Stimulated activated naive CD8-positive, alpha-beta T cell treated with anti-CD3 and anti-CD28 coated beads, Interleukin-15, amount 100 ng/mL, for 72 hours (primary cell): ENCODE data around the gene ANK3.

Source experiments
- ATAC-seq: fragments of 150-1000 bp; cut with Tn5 transposase; 2 replicates; pipeline ENCODE4 v1.10.0; 2021; ENCODE audit warnings: mild to moderate bottlenecking, moderate library complexity
- DNase-seq, 2 donors: peaks; one replicate each; pipeline ENCODE4 v3.0.0; 2021 to 2022
- H3K27ac Mint-ChIP-seq, 2 donors: one replicate each; pipeline ENCODE4 v1.8.0; 2022; ENCODE audit warnings: mild to moderate bottlenecking in 2 of 2, mixed read lengths in 2 of 2, moderate library complexity in 2 of 2
- H3K27me3 Mint-ChIP-seq: one replicate; pipeline ENCODE4 v1.8.0; 2022; ENCODE audit warnings: mixed read lengths
- H3K4me1 Mint-ChIP-seq: one replicate; pipeline ENCODE4 v1.8.0; 2022; ENCODE audit warnings: mild to moderate bottlenecking, mixed read lengths
- H3K4me3 Mint-ChIP-seq, 2 donors: one replicate each; pipeline ENCODE4 v1.8.0; 2022; ENCODE audit warnings: mild to moderate bottlenecking in 2 of 2, mixed read lengths in 2 of 2, moderate library complexity in 1 of 2
- H3K9me3 Mint-ChIP-seq, 2 donors: one replicate each; pipeline ENCODE4 v1.8.0; 2022; ENCODE audit warnings: mixed read lengths in 2 of 2

ANK3 gene

GRCh38 chr10:60170250-60170649 is 219.4 kb downstream of the ANK3 start:
- Mint-ChIP-seq H3K4me1 (no peaks in the 10 kb centered on the region), H3K4me3 (no peak overlapping the region), H3K9me3 (no peaks in the 10 kb centered on the region), H3K27me3 (no peaks in the 10 kb centered on the region), H3K27ac (no peak overlapping the region)
- DNase-seq (no peak), ATAC-seq (no peak)

GRCh38 chr10:60169111-60169510 is 220.6 kb downstream of the ANK3 start:
- Mint-ChIP-seq H3K27ac (no peak overlapping the region), H3K9me3 (no peaks in the 10 kb centered on the region), H3K27me3 (no peaks in the 10 kb centered on the region), H3K4me1 (no peaks in the 10 kb centered on the region), H3K4me3 (no peak overlapping the region)
- no peak for DNase-seq
- ATAC-seq = no peak

- no peaks in the 10 kb centered on the region for H3K4me1 Mint-ChIP-seq
- no peak overlapping the region for H3K4me3 Mint-ChIP-seq
- no peak overlapping the region for H3K27ac Mint-ChIP-seq
- DNase-seq (no peak), ATAC-seq (no peak)
- no peaks in the 10 kb centered on the region for H3K9me3 Mint-ChIP-seq
- H3K27me3 Mint-ChIP-seq = no peaks in the 10 kb centered on the region
Observed at GRCh38 chr10:60167050-60167449, 222.6 kb downstream of the ANK3 start.

- peaks cover 0 to 4% of the 10 kb centered on the region in 2 donors for H3K9me3 Mint-ChIP-seq
- no peaks in the 10 kb centered on the region for H3K4me1 Mint-ChIP-seq
- no peaks in the 10 kb centered on the region for H3K27me3 Mint-ChIP-seq
- H3K4me3 Mint-ChIP-seq = no peak overlapping the region
- no peak overlapping the region for H3K27ac Mint-ChIP-seq
- ATAC-seq (no peak), DNase-seq (no peak)
Observed at GRCh38 chr10:60163786-60164185, 225.9 kb downstream of the ANK3 start.

- H3K27me3 Mint-ChIP-seq = no peaks in the 10 kb centered on the region
- H3K27ac Mint-ChIP-seq = no peak overlapping the region
- H3K9me3 Mint-ChIP-seq = peaks cover 0 to 4% of the 10 kb centered on the region in 2 donors
- ATAC-seq = no peak
- no peaks in the 10 kb centered on the region for H3K4me1 Mint-ChIP-seq
- H3K4me3 Mint-ChIP-seq = no peak overlapping the region
- no peak for DNase-seq
Observed at GRCh38 chr10:60162631-60163030, 227.0 kb downstream of the ANK3 start.

GRCh38 chr10:60155943-60156683 is 233.6 kb downstream of the ANK3 start:
- H3K27ac Mint-ChIP-seq = peak overlapping the region in 1 of 2 donors; percentile 27
- no peak overlapping the region for H3K4me3 Mint-ChIP-seq
- ATAC-seq (no peak), DNase-seq (no peak)
- H3K4me1 Mint-ChIP-seq = no peaks in the 10 kb centered on the region
- H3K27me3 Mint-ChIP-seq = no peaks in the 10 kb centered on the region
- H3K9me3 Mint-ChIP-seq = no peaks in the 10 kb centered on the region

GRCh38 chr10:60155099-60155877 is 234.4 kb downstream of the ANK3 start:
- H3K27me3 Mint-ChIP-seq = no peaks in the 10 kb centered on the region
- no peaks in the 10 kb centered on the region for H3K4me1 Mint-ChIP-seq
- DNase-seq (no peak), ATAC-seq (no peak)
- H3K27ac Mint-ChIP-seq = peak overlapping the region in 1 of 2 donors; percentile 24
- H3K4me3 Mint-ChIP-seq = no peak overlapping the region
- H3K9me3 Mint-ChIP-seq = peaks cover 0 to 4% of the 10 kb centered on the region in 2 donors

- Mint-ChIP-seq H3K9me3 (peaks cover 0 to 8% of the 10 kb centered on the region in 2 donors), H3K27ac (peak overlapping the region in 1 of 2 donors; percentile 5), H3K27me3 (no peaks in the 10 kb centered on the region), H3K4me3 (no peak overlapping the region), H3K4me1 (no peaks in the 10 kb centered on the region)
- ATAC-seq (no peak), DNase-seq (no peak)
Observed at GRCh38 chr10:60149003-60149402, 240.7 kb downstream of the ANK3 start.

GRCh38 chr10:60148266-60148840 is 241.3 kb downstream of the ANK3 start:
- H3K4me1 Mint-ChIP-seq = no peaks in the 10 kb centered on the region
- no peak for ATAC-seq
- no peak for DNase-seq
- H3K4me3 Mint-ChIP-seq = no peak overlapping the region
- no peak overlapping the region for H3K27ac Mint-ChIP-seq
- H3K9me3 Mint-ChIP-seq = peaks cover 0 to 8% of the 10 kb centered on the region in 2 donors
- H3K27me3 Mint-ChIP-seq = no peaks in the 10 kb centered on the region

GRCh38 chr10:60147576-60148265 is 242.0 kb downstream of the ANK3 start:
- Mint-ChIP-seq H3K27me3 (no peaks in the 10 kb centered on the region), H3K27ac (no peak overlapping the region), H3K4me3 (no peak overlapping the region), H3K9me3 (peaks cover 0 to 8% of the 10 kb centered on the region in 2 donors), H3K4me1 (no peaks in the 10 kb centered on the region)
- ATAC-seq = no peak
- DNase-seq = no peak

GRCh38 chr10:60147025-60147424 is 242.7 kb downstream of the ANK3 start:
- Mint-ChIP-seq H3K27me3 (no peaks in the 10 kb centered on the region), H3K4me1 (no peaks in the 10 kb centered on the region), H3K4me3 (no peak overlapping the region), H3K27ac (no peak overlapping the region), H3K9me3 (peaks cover 0 to 8% of the 10 kb centered on the region in 2 donors)
- ATAC-seq (no peak), DNase-seq (no peak)

- Mint-ChIP-seq H3K4me3 (no peak overlapping the region), H3K4me1 (no peaks in the 10 kb centered on the region), H3K27me3 (no peaks in the 10 kb centered on the region), H3K9me3 (no peaks in the 10 kb centered on the region), H3K27ac (no peak overlapping the region)
- DNase-seq (no peak), ATAC-seq (no peak)
Observed at GRCh38 chr10:60144099-60144498, 245.6 kb downstream of the ANK3 start.

- DNase-seq = no peak
- H3K27me3 Mint-ChIP-seq = no peaks in the 10 kb centered on the region
- no peaks in the 10 kb centered on the region for H3K9me3 Mint-ChIP-seq
- H3K4me1 Mint-ChIP-seq = no peaks in the 10 kb centered on the region
- H3K4me3 Mint-ChIP-seq = no peak overlapping the region
- no peak for ATAC-seq
- no peak overlapping the region for H3K27ac Mint-ChIP-seq
Observed at GRCh38 chr10:60142736-60143135, 246.9 kb downstream of the ANK3 start.

- no peak overlapping the region for H3K27ac Mint-ChIP-seq
- no peak overlapping the region for H3K4me3 Mint-ChIP-seq
- no peaks in the 10 kb centered on the region for H3K4me1 Mint-ChIP-seq
- DNase-seq = no peak
- ATAC-seq = no peak
- H3K27me3 Mint-ChIP-seq = no peaks in the 10 kb centered on the region
- H3K9me3 Mint-ChIP-seq = no peaks in the 10 kb centered on the region
Observed at GRCh38 chr10:60141896-60142559, 247.6 kb downstream of the ANK3 start.
